Measurements from ENCODE around the gene MLKL.

DNA sequence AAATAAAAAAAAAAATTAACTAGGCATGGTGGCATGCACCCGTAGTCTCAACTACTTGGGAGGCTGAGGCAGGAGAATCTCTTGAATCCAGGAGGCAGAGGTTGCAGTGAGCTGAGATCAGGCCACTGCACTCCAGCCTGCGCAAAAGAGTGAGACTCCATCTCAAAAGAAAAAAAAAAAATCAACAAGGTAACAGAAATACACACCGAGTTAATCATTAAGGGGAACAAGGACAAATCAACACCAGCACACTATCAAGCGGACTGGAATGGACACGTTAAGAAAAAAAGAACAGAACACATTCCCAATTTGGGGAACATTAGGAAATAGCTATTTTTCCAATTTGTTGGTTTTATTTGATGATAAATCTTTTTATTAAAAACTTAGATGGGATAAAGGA is 65.4 kb downstream of the MLKL start:
- TF ChIP-seq FOXA1 (IDR thresholded peaks at IDR 0.05), result no peak
- no peak for TF ChIP-seq SUZ12 (IDR thresholded peaks at IDR 0.05)
- no peak for TF ChIP-seq LEF1 (IDR thresholded peaks at IDR 0.05; ENCODE audit: borderline replicate concordance)
- TF ChIP-seq FOXM1 (IDR thresholded peaks at IDR 0.05; ENCODE audit: borderline replicate concordance), result no peak
- TF ChIP-seq NFRKB (IDR thresholded peaks at IDR 0.05), result no peak
